Measurements from ENCODE around the gene TTC13. TPM values are rescaled to one million over a fixed set of nuclear protein-coding genes. Genes with fewer than 3 reads are reported as not detected.

The TTC13 gene
- total RNA-seq, 1 donor from 2014 or later, result 20.9 TPM

GRCh38 chr1:231001892-231002291 lies 23.2 kb upstream of the TTC13 start:
- H3K27me3 Mint-ChIP-seq (ENCODE audit: low read depth), result no peaks in the 10 kb centered on the region
- no peak overlapping the region for H3K4me3 Mint-ChIP-seq
- no peaks in the 10 kb centered on the region for H3K4me1 Mint-ChIP-seq
- H3K9me3 Mint-ChIP-seq, result peaks cover 29% of the 10 kb centered on the region
- H3K27ac Mint-ChIP-seq (ENCODE audit: unreplicated experiment), result no peak overlapping the region
- DNase-seq (ENCODE audit: low read depth, low spot score), result no peak
- peaks cover 60% of the 10 kb centered on the region for H3K36me3 Mint-ChIP-seq (ENCODE audit: low read depth)
- no peak for TF ChIP-seq CTCF (conservative IDR thresholded peaks at IDR 0.05)

- H3K9me3 Mint-ChIP-seq, result peaks cover 21% of the 10 kb centered on the region
- no peaks in the 10 kb centered on the region for H3K4me1 Mint-ChIP-seq
- no peak for TF ChIP-seq CTCF (conservative IDR thresholded peaks at IDR 0.05)
- H3K4me3 Mint-ChIP-seq, result no peak overlapping the region
- DNase-seq (ENCODE audit: low read depth, low spot score), result no peak
- H3K27me3 Mint-ChIP-seq (ENCODE audit: low read depth), result no peaks in the 10 kb centered on the region
- H3K36me3 Mint-ChIP-seq (ENCODE audit: low read depth), result peaks cover 54% of the 10 kb centered on the region
- no peak overlapping the region for H3K27ac Mint-ChIP-seq (ENCODE audit: unreplicated experiment)
Observed at GRCh38 chr1:231000639-231001038, 22.0 kb upstream of the TTC13 start.

GRCh38 chr1:231000201-231000600 lies 21.5 kb upstream of the TTC13 start:
- no peak overlapping the region for H3K27ac Mint-ChIP-seq (ENCODE audit: unreplicated experiment)
- peaks cover 50% of the 10 kb centered on the region for H3K36me3 Mint-ChIP-seq (ENCODE audit: low read depth)
- no peaks in the 10 kb centered on the region for H3K4me1 Mint-ChIP-seq
- TF ChIP-seq CTCF (conservative IDR thresholded peaks at IDR 0.05), result no peak
- H3K9me3 Mint-ChIP-seq, result peaks cover 17% of the 10 kb centered on the region
- no peak overlapping the region for H3K4me3 Mint-ChIP-seq
- DNase-seq (ENCODE audit: low read depth, low spot score), result no peak
- no peaks in the 10 kb centered on the region for H3K27me3 Mint-ChIP-seq (ENCODE audit: low read depth)

GRCh38 chr1:230994860-230995259 lies 16.2 kb upstream of the TTC13 start:
- Mint-ChIP-seq H3K27me3 (ENCODE audit: low read depth) (no peaks in the 10 kb centered on the region), H3K4me3 (no peak overlapping the region), H3K9me3 (no peaks in the 10 kb centered on the region), H3K27ac (ENCODE audit: unreplicated experiment) (no peak overlapping the region), H3K36me3 (ENCODE audit: low read depth) (peaks cover 29% of the 10 kb centered on the region), H3K4me1 (no peaks in the 10 kb centered on the region)
- no peak for TF ChIP-seq CTCF (conservative IDR thresholded peaks at IDR 0.05)
- no peak for DNase-seq (ENCODE audit: low read depth, low spot score)

GRCh38 chr1:230992100-230992774 lies 13.6 kb upstream of the TTC13 start:
- DNase-seq (ENCODE audit: low read depth, low spot score), result no peak
- H3K4me3 Mint-ChIP-seq, result no peak overlapping the region
- H3K4me1 Mint-ChIP-seq, result no peaks in the 10 kb centered on the region
- peaks cover 16% of the 10 kb centered on the region for H3K36me3 Mint-ChIP-seq (ENCODE audit: low read depth)
- H3K27me3 Mint-ChIP-seq (ENCODE audit: low read depth), result no peaks in the 10 kb centered on the region
- no peak for TF ChIP-seq CTCF (conservative IDR thresholded peaks at IDR 0.05)
- no peak overlapping the region for H3K27ac Mint-ChIP-seq (ENCODE audit: unreplicated experiment)
- no peaks in the 10 kb centered on the region for H3K9me3 Mint-ChIP-seq
